NB4 (cell line): ENCODE results near the gene ACACA.
"Not testable (repeated sequence)": the region's sequence is repeated elsewhere in the genome, so short reads cannot be mapped to it uniquely, and the experiment has no call there.

Experiments
- DNase-seq: peaks from one replicate; pipeline ENCODE4 v3.0.0; 2010; ENCODE audit warnings: low read depth
- H3K4me3 ChIP-seq: one replicate; pipeline ENCODE4 v1.5.1; 2011; ENCODE audit warnings: mild to moderate bottlenecking, low read depth, low read length, moderate library complexity
- MYC ChIP-seq: IDR thresholded peaks from 2 replicates; pipeline ENCODE4 v1.6.1; 2011; ENCODE audit warnings: low read depth, low read length
- POLR2A ChIP-seq: IDR thresholded peaks from 2 replicates; pipeline ENCODE4 v1.6.1; 2011; ENCODE audit warnings: mild to moderate bottlenecking; ENCODE audit not compliant: insufficient read length; ENCODE audit errors: extremely low read depth
- TF ChIP-seq, protein P1 (sequence below): IDR thresholded peaks from 2 replicates; pipeline ENCODE4 v1.6.1; 2011; ENCODE audit warnings: low read depth, low read length
- TF ChIP-seq, protein P2 (sequence below): IDR thresholded peaks from one replicate; pipeline ENCODE4 v1.5.1; 2012; ENCODE audit warnings: low read depth, low read length

ACACA gene

DNA sequence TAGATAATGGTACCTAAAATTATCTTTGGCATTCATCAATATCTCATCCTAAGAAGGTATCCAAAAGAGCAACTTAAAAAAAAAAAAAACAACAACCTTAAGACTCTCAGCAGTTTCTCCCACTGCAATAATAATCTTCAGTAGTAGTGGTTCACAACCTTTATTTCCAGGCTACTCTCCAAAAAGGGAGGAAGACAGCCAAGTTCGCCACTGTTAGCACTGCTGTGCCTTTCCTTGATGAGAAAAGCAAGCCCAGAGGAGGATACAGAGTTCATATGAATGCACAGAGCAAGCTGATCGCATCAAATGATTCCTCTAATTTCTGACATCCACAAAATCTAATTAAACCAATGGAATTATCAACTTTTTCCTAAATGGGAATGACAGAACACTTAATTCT, 258.5 kb downstream of the ACACA start:
- no peak for DNase-seq

DNA sequence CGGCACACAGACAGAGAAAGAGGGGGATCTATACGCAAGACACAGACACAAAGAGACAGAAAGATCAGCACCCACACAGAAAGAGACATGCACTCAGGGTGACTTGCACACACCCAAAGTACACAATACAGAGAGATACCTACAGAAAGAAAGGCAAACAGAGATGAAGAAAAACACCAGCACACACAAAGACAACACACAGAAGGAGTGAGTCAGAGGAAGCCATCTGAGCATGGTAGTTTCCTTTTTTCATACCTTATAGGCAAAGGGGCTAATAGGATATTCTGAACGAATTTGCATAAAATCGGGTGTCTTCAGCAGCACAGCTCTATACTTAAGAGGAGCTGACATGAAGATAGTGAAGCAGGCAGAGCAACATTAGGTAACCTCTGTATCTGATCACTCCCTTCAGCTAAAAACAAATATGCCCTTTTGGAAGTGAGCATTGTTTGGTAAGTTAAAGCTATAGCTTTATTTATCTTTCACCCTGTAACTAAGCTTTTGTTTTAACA, 259.3 kb downstream of the ACACA start:
- no peak overlapping the region for H3K4me3 ChIP-seq
- TF ChIP-seq, protein P1, sequence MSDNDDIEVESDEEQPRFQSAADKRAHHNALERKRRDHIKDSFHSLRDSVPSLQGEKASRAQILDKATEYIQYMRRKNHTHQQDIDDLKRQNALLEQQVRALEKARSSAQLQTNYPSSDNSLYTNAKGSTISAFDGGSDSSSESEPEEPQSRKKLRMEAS, result no peak
- TF ChIP-seq, protein P2, sequence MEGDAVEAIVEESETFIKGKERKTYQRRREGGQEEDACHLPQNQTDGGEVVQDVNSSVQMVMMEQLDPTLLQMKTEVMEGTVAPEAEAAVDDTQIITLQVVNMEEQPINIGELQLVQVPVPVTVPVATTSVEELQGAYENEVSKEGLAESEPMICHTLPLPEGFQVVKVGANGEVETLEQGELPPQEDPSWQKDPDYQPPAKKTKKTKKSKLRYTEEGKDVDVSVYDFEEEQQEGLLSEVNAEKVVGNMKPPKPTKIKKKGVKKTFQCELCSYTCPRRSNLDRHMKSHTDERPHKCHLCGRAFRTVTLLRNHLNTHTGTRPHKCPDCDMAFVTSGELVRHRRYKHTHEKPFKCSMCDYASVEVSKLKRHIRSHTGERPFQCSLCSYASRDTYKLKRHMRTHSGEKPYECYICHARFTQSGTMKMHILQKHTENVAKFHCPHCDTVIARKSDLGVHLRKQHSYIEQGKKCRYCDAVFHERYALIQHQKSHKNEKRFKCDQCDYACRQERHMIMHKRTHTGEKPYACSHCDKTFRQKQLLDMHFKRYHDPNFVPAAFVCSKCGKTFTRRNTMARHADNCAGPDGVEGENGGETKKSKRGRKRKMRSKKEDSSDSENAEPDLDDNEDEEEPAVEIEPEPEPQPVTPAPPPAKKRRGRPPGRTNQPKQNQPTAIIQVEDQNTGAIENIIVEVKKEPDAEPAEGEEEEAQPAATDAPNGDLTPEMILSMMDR, result no peak
- TF ChIP-seq MYC (no peak), POLR2A (no peak)
- DNase-seq, result no peak

More for the DNA sequence above, 258.5 kb downstream of the ACACA start:
- no peak overlapping the region for H3K4me3 ChIP-seq
- TF ChIP-seq, protein P2, result no peak
- TF ChIP-seq, protein P1, result no peak
- TF ChIP-seq MYC, result no peak
- no peak for TF ChIP-seq POLR2A

DNA sequence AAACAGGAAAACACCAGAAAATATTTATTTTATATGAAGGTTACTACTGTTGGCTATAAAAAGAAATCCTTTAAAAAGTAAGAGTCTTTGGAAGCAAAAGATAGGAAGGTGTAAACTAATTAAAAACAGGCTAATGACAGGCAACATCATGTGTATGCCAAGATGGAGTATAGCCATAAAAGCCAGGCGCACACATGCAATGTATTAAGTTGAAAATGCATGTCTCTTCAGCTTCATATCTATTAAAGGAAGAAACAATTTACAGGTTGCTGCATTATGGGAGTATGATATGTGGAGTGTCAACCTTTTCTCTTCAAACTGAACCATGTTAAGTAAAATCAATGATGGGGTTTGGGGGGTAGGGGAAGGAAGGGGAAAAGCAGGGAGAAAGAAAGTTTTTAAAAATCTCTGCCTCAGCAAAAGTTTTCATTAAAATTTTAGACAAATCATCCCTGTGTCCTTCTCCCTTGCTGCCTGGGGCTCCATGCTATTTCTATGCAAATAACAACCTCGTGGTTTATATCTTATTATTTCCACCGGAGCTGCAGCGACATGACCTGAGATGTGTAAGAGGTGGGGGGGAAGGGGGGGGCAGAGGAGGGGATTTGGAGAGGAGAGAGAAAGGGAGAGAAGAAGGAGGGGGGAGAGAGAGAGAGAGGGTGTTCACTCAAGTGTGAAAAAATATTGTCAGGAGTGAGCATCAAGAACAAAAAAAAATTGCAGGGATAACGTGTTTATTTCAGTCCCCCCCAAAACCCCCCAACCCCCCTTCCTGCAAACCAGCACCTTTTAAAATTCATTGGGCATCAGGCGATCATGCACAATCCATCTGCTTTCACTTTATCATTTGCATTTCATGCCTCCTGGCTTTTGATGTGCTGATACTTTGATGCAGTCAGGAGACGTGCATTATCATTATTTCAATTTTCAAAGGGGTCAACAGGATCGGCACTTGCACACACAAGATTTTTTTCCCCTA, 260.3 kb downstream of the ACACA start:
- H3K4me3 ChIP-seq, result no peak overlapping the region
- TF ChIP-seq, protein P2, result no peak
- TF ChIP-seq MYC (no peak), POLR2A (no peak)
- TF ChIP-seq, protein P1, result no peak
- no peak for DNase-seq

DNA sequence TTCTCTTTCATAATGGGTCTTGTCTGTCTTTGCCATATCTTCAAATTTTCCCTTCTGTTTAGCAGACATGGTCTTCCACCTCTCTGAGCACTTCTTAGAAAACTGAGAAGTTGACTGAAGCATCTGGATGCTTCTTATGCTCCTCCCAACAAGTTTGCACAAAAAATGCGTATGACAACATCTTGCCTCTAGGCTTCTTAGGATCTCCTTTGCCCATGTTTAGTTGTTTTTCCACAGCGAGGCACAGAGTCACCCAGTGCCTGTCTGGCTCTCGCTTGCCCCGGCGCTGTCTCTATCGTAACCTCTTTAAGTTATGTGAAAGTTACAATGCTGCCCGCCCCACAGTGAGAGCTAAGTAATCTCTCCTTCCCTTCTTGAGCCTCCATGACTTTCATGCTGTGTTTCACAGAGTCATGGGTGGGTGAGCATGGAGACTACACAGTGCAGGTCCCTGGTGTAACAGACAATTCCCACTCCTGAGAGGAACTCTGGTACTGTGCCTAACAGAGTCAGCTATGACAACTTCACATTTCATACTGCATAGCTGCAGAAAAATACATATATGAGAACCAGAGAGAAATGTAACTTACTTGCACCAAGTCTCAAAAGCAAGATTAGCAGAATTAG, 262.4 kb downstream of the ACACA start:
- no peak for DNase-seq
- TF ChIP-seq POLR2A (no peak), MYC (no peak)
- TF ChIP-seq, protein P1, result no peak
- TF ChIP-seq, protein P2, result no peak
- H3K4me3 ChIP-seq, result no peak overlapping the region

DNA sequence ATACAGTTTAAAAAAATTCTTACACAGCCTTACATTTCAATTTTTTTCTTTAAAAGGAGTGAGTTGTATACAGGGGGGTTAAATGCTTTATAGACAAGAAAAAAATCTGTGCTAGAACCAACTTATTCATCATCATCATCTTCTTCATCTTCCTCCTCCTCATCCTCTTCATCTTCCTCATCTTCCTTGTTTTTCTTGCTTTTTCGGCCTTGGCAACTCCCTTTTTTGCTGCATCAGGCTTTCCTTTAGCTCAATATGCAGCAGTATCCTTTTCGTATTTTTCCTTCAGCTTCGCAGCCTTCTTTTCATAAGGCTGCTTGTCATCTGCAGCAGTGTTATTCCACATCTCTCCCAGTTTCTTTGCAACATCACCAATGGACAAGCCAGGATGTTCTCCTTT, 263.1 kb downstream of the ACACA start:
- DNase-seq, result not testable (repeated sequence)

DNA sequence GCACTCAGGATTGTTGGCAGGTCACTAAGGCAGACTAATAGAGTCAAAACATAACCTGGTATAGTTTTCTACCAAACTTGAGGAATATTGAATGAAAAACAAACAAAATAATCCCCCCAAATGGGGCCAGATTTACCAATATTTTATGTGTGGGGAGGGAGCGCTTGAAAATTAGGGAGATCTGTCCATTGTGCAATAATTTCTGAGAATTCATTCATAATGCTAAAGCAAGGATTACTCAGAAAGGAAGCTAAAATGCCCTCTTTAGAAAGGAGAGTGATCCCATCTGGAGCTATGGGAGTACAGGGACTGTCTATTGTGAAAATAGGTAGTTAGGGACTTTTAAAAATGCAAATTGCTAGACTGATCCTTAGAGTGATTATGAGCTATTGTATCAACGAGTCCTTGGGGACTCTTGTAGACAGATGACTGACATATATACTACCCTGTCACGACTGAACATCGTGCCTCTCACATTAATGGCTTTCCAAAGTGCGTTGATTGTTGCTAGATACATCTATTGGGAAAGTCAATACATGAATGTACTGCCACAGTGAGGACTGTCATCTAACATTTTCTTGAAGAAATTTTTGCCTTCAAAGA, 264.2 kb downstream of the ACACA start:
- no peak overlapping the region for H3K4me3 ChIP-seq
- DNase-seq, result no peak
- TF ChIP-seq MYC (no peak), POLR2A (no peak)
- TF ChIP-seq, protein P2, result no peak
- TF ChIP-seq, protein P1, result no peak

More for the DNA sequence above, 263.1 kb downstream of the ACACA start:
- not testable (repeated sequence) for H3K4me3 ChIP-seq
